ENCODE results near the gene NRIP1.
A peak's percentile ranks its signal among the peaks of the same experiment; 100 is the strongest.

Gene NRIP1

GRCh38 chr21:15064576-15065391 is at the start of gene NRIP1:
Gene NRIP1 (minus strand): TSS chr21:15065000. CDS start chr21:14968192, 96,808 bp downstream.
- DNase-seq (ENCODE audit: low read depth) = peak; percentile 44

DNA sequence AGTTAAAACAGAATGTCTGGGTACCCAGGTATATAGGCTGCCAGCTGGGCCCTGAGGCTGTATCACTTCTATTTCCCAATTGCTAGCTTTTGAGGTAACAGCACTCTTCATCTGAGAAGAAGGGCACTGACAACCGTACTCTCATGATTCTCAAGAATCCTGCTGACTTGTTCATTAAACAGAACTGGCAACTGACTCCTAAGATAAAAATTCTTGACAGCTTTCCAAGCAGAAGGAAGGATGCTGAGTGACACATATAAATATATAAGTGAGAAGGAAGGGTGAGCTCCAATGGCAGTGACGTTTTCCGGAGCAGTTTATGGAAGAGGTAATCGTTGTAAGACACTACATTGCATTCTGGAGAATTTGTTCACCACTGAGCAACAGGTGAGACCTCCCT is 48.1 kb upstream of the NRIP1 start:
- no peak for DNase-seq (ENCODE audit: low read depth)

- DNase-seq (ENCODE audit: low read depth) = no peak
These were observed 44.0 kb upstream of the NRIP1 start for GRCh38 chr21:15108801-15109200.

GRCh38 chr21:15104470-15104869 is 39.7 kb upstream of the NRIP1 start:
- DNase-seq (ENCODE audit: low read depth) = no peak

DNA sequence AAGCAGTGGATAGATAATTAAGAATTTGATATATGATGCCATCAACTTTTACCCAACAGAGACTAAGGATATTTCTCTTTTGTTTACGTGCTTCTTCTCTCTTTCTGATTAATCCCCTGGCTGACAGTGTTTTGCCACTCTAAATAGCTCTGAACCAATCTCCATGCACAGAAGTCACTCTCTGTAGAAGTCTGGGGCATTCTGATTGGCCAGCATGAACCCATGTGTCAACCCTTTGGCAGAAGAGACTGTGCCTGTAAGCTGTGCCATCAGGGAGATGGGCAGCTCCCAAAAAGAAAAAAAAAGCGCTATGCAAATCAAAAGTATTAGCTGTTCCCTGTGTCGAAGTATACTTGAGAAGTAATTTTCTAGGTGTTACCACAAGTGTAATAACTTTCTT is 34.1 kb upstream of the NRIP1 start:
- DNase-seq (ENCODE audit: low read depth) = no peak

DNA sequence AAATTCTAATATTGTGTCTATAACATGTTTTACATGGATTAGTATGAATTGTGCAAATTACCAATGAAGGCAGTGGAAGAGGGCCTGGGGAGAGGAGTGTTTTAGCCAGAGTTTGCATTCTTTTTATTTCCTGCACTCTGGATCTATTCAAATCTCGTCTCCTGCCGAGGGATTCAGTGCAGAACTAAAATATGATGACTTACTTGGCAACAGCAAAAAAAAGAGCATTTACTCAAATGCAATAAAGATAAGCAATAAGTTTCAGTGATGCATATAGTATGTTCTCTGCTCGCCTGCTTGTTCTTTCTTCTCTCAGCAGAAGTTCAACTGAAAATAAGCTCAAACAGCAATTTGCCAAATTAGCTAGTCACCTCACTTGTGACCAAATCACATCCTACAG is 33.4 kb upstream of the NRIP1 start:
- DNase-seq (ENCODE audit: low read depth) = no peak

GRCh38 chr21:15097580-15097979 is 32.8 kb upstream of the NRIP1 start:
- no peak for DNase-seq (ENCODE audit: low read depth)

DNA sequence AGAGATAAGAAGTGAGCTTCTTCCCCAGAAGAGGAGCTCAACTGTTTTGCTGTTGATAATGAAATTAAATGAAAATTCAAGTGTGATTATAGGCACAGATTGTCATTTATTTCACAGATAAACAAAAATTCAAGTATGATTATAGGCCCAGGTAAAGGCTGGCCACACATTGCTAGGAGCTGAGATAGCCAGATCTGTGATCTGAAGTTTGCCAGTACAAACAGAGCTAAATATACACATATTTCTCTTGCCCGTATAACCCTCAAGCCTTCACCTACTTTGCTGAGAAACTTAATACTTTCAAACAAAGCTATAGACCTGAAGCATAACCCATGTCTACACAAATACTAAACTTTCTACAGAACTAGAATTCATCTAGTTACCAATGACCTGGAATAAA is 31.3 kb upstream of the NRIP1 start:
- no peak for DNase-seq (ENCODE audit: low read depth)

DNA sequence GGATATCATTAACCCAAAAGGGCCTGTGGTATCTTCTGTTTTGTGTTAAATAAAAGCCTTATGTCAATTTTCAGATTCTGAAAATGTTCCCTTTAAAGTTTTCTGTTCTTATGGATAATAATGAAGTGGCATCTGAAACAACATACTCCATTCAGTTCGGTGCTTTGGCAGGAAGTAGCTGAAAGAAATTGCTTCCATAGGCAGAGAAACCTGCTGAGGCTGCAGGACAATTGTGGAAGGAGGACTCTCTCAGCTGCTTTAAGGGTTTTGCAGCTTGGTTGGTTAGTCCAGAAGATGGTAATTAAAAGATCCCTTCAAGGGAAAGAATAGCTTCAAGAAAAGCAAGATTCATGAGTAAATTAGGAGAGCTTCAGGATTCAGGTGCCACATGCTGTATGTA is 30.5 kb upstream of the NRIP1 start:
- DNase-seq (ENCODE audit: low read depth) = no peak

DNA sequence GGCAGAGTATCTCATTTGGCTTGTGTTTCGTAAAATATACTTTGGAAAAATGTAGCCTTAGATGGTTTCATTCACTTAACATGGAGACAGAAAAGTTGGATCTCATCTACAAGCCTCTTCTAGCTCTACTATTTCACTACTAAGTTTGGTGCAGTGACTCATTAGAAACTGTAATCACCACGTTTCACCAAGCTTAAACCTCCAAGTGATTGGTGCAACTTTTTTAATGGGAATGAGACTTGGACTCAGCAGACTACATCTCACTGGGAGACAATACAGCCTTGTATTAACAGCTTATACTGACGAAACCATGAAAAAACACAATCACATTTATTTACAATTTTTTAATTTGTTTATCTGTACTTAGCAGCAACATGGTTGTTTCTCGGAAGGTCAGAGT is 29.9 kb upstream of the NRIP1 start:
- no peak for DNase-seq (ENCODE audit: low read depth)

DNA sequence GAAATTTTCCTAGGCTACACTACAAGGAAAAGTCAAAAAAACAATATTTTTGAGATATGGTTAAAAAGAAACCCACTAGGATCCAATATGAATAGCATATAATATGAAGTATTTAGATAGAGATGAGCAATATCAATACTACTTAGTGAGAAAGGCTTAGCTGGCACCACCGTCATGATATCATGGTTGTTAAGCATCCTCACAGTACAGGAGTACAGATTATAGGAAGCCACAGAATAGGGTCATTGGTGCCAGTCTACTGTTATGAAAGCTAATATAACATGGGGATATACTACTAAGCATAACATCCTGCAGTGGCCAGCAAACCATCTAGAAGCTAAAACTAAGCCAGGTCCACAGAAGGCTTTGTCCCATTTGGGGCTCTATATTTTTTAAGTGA is 28.4 kb upstream of the NRIP1 start:
- no peak for DNase-seq (ENCODE audit: low read depth)

DNA sequence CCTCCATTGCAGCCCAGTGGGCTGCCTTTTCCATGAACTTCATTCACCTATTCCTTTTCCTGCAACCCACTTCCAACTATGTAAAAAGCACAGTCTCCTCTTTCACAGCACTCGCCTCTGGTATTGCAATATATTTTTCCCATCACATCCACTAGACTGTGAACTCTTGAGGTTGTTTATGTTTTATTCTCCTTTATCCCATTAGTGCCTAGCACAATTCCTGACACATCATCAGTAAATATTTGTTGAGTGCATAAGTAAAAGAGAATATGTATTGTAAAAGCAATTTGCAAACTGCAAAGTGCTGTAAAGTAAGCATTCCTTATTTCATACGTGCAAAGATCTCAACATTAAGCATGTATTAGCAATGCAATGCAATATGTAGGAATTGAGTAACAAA is 27.9 kb upstream of the NRIP1 start:
- no peak for DNase-seq (ENCODE audit: low read depth)

- no peak for DNase-seq (ENCODE audit: low read depth)
These were observed 25.6 kb upstream of the NRIP1 start for GRCh38 chr21:15090390-15090789.

DNA sequence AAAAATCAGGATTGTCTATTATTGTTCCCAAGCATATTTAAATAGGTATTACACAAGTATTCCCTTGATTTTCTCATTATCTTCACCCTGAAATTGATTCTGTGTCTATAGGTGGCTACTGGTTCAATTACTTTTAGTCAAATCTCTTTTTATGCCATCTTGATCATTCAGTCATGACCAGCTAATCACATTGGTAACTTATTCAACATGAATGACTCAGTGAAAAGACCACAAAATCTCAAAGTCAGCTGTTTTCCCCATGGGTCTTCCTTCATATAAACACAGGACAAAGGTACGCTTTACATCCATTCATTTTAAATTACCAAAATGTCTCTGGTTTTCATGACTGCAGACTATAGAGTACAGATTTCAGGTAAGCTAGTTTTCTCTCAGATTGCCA is 23.7 kb upstream of the NRIP1 start:
- no peak for DNase-seq (ENCODE audit: low read depth)

DNA sequence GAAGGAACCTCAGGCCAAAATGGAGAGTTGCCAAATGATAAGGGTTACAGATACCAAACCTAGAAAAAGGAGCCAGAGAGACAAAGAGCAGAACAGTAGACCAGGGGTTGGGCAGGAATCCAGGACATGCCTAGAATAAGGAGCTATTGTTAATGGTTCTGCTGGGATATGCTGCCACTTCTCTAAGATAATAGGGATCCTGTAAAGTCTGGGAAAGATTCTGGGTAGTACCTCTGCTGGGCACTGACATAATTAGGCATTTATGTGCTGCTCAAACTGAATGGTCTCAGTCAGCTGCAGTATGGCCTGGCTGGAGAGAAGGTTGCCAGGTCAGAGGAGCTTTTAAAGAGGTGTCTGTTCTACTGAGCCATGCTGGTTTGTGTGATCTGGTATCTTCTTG is 19.9 kb upstream of the NRIP1 start:
- DNase-seq (ENCODE audit: low read depth) = no peak

GRCh38 chr21:15080526-15080925 is 15.7 kb upstream of the NRIP1 start:
- no peak for DNase-seq (ENCODE audit: low read depth)

DNA sequence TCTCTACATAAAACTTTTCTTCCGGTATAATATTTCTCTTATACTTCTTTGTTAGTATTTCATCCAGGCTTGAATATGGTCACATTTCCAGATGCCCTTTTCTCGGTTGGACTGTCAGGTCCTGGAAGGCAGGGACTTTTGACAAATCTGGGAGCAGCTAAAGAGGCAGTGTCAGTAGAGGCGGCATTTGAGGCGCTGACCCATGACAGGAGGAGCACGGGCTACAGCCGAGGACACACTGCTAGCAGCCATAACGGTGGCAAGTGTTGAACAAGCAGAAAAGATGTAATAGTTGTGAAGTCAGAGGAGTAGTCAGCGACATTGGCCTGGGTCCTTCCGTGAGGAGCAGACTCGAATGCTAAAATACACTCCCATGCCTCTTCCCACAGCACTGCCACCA is 14.5 kb upstream of the NRIP1 start:
- DNase-seq (ENCODE audit: low read depth) = no peak

GRCh38 chr21:15078180-15078579 is 13.4 kb upstream of the NRIP1 start:
- DNase-seq (ENCODE audit: low read depth) = no peak

GRCh38 chr21:15077529-15078145 is 12.8 kb upstream of the NRIP1 start:
- no peak for DNase-seq (ENCODE audit: low read depth)

- no peak for DNase-seq (ENCODE audit: low read depth)
These were observed 11.9 kb upstream of the NRIP1 start for GRCh38 chr21:15076730-15077129.

GRCh38 chr21:15071009-15071408 is 6.2 kb upstream of the NRIP1 start:
- DNase-seq (ENCODE audit: low read depth) = no peak

GRCh38 chr21:15066123-15066575 is 1.3 kb upstream of the NRIP1 start:
- no peak for DNase-seq (ENCODE audit: low read depth)

DNA sequence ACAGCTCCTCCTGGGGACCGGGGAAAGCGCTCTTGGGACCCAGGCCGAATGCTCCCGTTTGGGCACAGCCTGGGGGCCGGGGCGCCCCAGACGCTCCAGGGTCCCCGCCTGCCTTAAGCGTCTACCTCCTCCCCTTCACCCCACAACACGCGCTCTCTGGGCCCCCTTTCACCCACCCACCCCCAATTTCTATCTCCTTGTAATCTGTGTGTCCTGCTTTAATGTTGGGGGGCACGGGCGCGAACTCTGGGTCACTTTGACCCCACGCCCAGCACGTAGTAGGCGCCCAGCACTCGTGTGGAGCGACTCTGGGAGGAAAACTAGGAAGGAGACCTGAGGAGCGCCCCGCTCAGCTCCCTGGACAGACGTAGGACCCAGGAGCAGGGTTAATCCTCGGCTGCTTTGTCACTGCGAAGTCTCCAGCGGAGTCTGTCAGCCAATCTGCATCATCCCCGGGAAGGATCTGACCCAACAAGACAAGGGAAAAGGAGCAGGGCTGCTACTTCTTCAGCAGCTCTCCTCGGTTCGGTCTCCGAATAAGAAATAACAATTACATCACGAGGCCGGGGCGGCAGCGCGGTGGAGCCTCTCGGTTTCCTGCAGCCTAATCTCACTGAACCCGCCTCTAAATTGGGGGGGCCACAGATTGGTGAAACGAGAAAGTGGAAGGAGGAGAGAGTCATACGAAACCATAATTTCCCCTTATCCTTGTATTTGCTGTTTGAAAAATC is 757 bp upstream of the NRIP1 start:
- peak; percentile 29 for DNase-seq (ENCODE audit: low read depth)
